ENCODE measurements around the gene MYLK. TPM values are rescaled to one million over a fixed set of nuclear protein-coding genes. Genes with fewer than 3 reads are reported as not detected.

MYLK gene
- total and polyA plus RNA-seq, 2 donors (not counting 1 experiment from before 2014, with no cell fraction given): 0.51 TPM; not detected in 1

- Mint-ChIP-seq H3K4me1 (no peaks in the 10 kb centered on the region), H3K27me3 (peaks cover 8% of the 10 kb centered on the region), H3K4me3 (no peak overlapping the region), H3K27ac (no peak overlapping the region), H3K9me3 (ENCODE audit: insufficient read depth) (no peaks in the 10 kb centered on the region)
- Histone ChIP-seq H3K36me3 (replicated peaks in 1 of 2; ENCODE audit: control extremely low read depth in 1 of 2, control insufficient read depth in 1 of 2, extremely low read depth in 1 of 2, insufficient read depth in 2 of 2, low read length in 1 of 2) (no peaks in the 10 kb centered on the region), H3K4me1 (ENCODE audit: control insufficient read depth in 2 of 2, insufficient read depth in 2 of 2, low read length in 2 of 2) (no peaks in the 10 kb centered on the region), H3K4me2 (replicated peaks; ENCODE audit: low read depth, low read length, poor library complexity, severe bottlenecking) (no peak overlapping the region), H3K9me3 (ENCODE audit: control extremely low read depth in 1 of 3, control insufficient read depth in 2 of 3, insufficient read depth in 1 of 3, low read length in 2 of 3) (no peaks in the 10 kb centered on the region), H3K27me3 (replicated peaks in 1 of 4; ENCODE audit: control extremely low read depth in 1 of 4, control insufficient read depth in 3 of 4, insufficient read depth in 4 of 4, low read length in 3 of 4) (no peaks in the 10 kb centered on the region), H2AFZ (ENCODE audit: insufficient read depth, low read depth, low read length, poor library complexity, severe bottlenecking) (no peak overlapping the region), H3K9ac (ENCODE audit: low read length) (no peak overlapping the region), H3K27ac (ENCODE audit: low read length in 2 of 2) (no peak overlapping the region), H3K4me3 (ENCODE audit: control extremely low read depth in 1 of 5, extremely low read depth in 1 of 5, insufficient read depth in 1 of 5, low read depth in 2 of 5, low read length in 4 of 5) (no peak overlapping the region), H4K20me1 (ENCODE audit: control insufficient read depth, insufficient read depth, low read length, poor library complexity, severe bottlenecking) (no peaks in the 10 kb centered on the region), H3K79me2 (ENCODE audit: control insufficient read depth, insufficient read depth, low read length) (no peaks in the 10 kb centered on the region)
- no peak for TF ChIP-seq EZH2 (IDR thresholded peaks at IDR 0.05; ENCODE audit: borderline replicate concordance, insufficient read depth, low read depth, low read length, poor library complexity, severe bottlenecking)
- TF ChIP-seq CTCF (IDR thresholded peaks at IDR 0.05): no peak
- intact Hi-C loops (cut with micrococcal nuclease): no loop called here
- DNase-seq (no peak), ATAC-seq (ENCODE audit: low read depth) (no peak)
- ChIA-PET CTCF (interaction anchor here (1.3 kb wide), 1 partner anchor 17 kb away, joined by 5 read pairs; no protein-coding TSS in a partner anchor), POLR2A (no interaction called here)
- 91% methylated on average over 6 of the region's 6 CpGs for WGBS (ENCODE audit: insufficient coverage)
Measured at GRCh38 chr3:123740391-123740822, 143.7 kb downstream of the MYLK start.

GRCh38 chr3:123739754-123740153 lies 144.4 kb downstream of the MYLK start:
- Histone ChIP-seq H3K9ac (ENCODE audit: low read length) (no peak overlapping the region), H3K27ac (ENCODE audit: low read length in 2 of 2) (no peak overlapping the region), H3K36me3 (replicated peaks in 1 of 2; ENCODE audit: control extremely low read depth in 1 of 2, control insufficient read depth in 1 of 2, extremely low read depth in 1 of 2, insufficient read depth in 2 of 2, low read length in 1 of 2) (no peaks in the 10 kb centered on the region), H3K4me3 (ENCODE audit: control extremely low read depth in 1 of 5, extremely low read depth in 1 of 5, insufficient read depth in 1 of 5, low read depth in 2 of 5, low read length in 4 of 5) (no peak overlapping the region), H3K4me2 (replicated peaks; ENCODE audit: low read depth, low read length, poor library complexity, severe bottlenecking) (no peak overlapping the region), H3K9me3 (ENCODE audit: control extremely low read depth in 1 of 3, control insufficient read depth in 2 of 3, insufficient read depth in 1 of 3, low read length in 2 of 3) (no peaks in the 10 kb centered on the region), H3K79me2 (ENCODE audit: control insufficient read depth, insufficient read depth, low read length) (no peaks in the 10 kb centered on the region), H3K27me3 (replicated peaks in 1 of 4; ENCODE audit: control extremely low read depth in 1 of 4, control insufficient read depth in 3 of 4, insufficient read depth in 4 of 4, low read length in 3 of 4) (no peaks in the 10 kb centered on the region), H2AFZ (ENCODE audit: insufficient read depth, low read depth, low read length, poor library complexity, severe bottlenecking) (no peak overlapping the region), H4K20me1 (ENCODE audit: control insufficient read depth, insufficient read depth, low read length, poor library complexity, severe bottlenecking) (no peaks in the 10 kb centered on the region), H3K4me1 (ENCODE audit: control insufficient read depth in 2 of 2, insufficient read depth in 2 of 2, low read length in 2 of 2) (no peaks in the 10 kb centered on the region)
- DNase-seq (no peak), ATAC-seq (ENCODE audit: low read depth) (no peak)
- Mint-ChIP-seq H3K27me3 (peaks cover 11% of the 10 kb centered on the region), H3K4me1 (no peaks in the 10 kb centered on the region), H3K4me3 (no peak overlapping the region), H3K9me3 (ENCODE audit: insufficient read depth) (no peaks in the 10 kb centered on the region), H3K27ac (no peak overlapping the region)
- intact Hi-C loops (cut with micrococcal nuclease): no loop called here
- 100% methylated on average over 2 of the region's 2 CpGs for WGBS (ENCODE audit: insufficient coverage)
- ChIA-PET CTCF (interaction anchor here (1.1 kb wide), 1 partner anchor 17 kb away, joined by 3 read pairs; no protein-coding TSS in a partner anchor), POLR2A (no interaction called here)
- TF ChIP-seq EZH2 (IDR thresholded peaks at IDR 0.05; ENCODE audit: borderline replicate concordance, insufficient read depth, low read depth, low read length, poor library complexity, severe bottlenecking): no peak
- no peak for TF ChIP-seq CTCF (IDR thresholded peaks at IDR 0.05)

Measured in B cell (primary cell).